OCI-LY7 (cell line): Measurements from ENCODE around the gene ADSS2. TPM values are rescaled to one million over a fixed set of nuclear protein-coding genes. Genes with fewer than 3 reads are reported as not detected.

Experiments
- BruUV-seq: library from RNA; stranded (reverse); fragments of 400-500 nt; replicated peaks from 2 replicates; lab custom pipeline; 2021; lab: Mats Ljungman, UMichigan
- CTCF ChIA-PET: fragments of 300-600 bp; sonication (Branson Sonifier 250); formaldehyde crosslinking; loops from one replicate; lab custom pipeline; 2022; ENCODE audit warnings: antibody characterized with exemption; ENCODE audit not compliant: unreplicated experiment; lab: Charles Lee
- POLR2A ChIA-PET: fragments of 300-600 bp; sonication (Branson Sonifier 250); formaldehyde crosslinking; loops from one replicate; lab custom pipeline; 2022; ENCODE audit warnings: antibody characterized with exemption; lab: Charles Lee
- DNase-seq: peaks from one replicate; pipeline ENCODE4 v3.0.0-alpha.2; 2015; ENCODE audit warnings: low spot score
- H2AFZ ChIP-seq: fragments of 200-600 bp; sonication (generic), shearing (Covaris generic); 2 replicates; pipeline ENCODE4 v1.6.1; 2014; ENCODE audit warnings: mild to moderate bottlenecking, antibody characterized with exemption, low read length, moderate library complexity
- H3K27ac ChIP-seq: fragments of 200-600 bp; sonication (generic); 2 replicates; pipeline ENCODE4 v1.5.1; 2014; ENCODE audit warnings: mixed run types, low read depth, mild to moderate bottlenecking, moderate library complexity, low read length, inconsistent platforms; ENCODE audit not compliant: poor library complexity, severe bottlenecking
- H3K36me3 ChIP-seq: fragments of 200-600 bp; sonication (generic); 2 replicates; pipeline ENCODE4 v1.6.1; 2014; ENCODE audit warnings: mild to moderate bottlenecking, antibody characterized with exemption, low read length, moderate library complexity, mixed read lengths; ENCODE audit not compliant: insufficient read depth
- H3K4me1 ChIP-seq: fragments of 200-600 bp; sonication (generic); 2 replicates; pipeline ENCODE4 v1.5.1; 2014; ENCODE audit warnings: mild to moderate bottlenecking, low read length; ENCODE audit not compliant: insufficient read depth, poor library complexity, severe bottlenecking
- H3K4me2 ChIP-seq: fragments of 200-600 bp; sonication (generic); 2 replicates; pipeline ENCODE4 v1.6.1; 2014; ENCODE audit warnings: mild to moderate bottlenecking, low read length
- H3K4me3 ChIP-seq: fragments of 200-600 bp; sonication (generic); 2 replicates; pipeline ENCODE4 v1.5.1; 2014; ENCODE audit warnings: mild to moderate bottlenecking, low read depth, low read length; ENCODE audit not compliant: poor library complexity, severe bottlenecking
- H3K79me2 ChIP-seq: fragments of 200-600 bp; sonication (generic); 2 replicates; pipeline ENCODE4 v1.6.1; 2016; ENCODE audit warnings: low read depth, mild to moderate bottlenecking, low read length, moderate library complexity, mixed read lengths; ENCODE audit not compliant: insufficient read depth
- H3K9me2 ChIP-seq: fragments of 200-600 bp; sonication (generic); 2 replicates; pipeline ENCODE4 v1.6.1; 2016; ENCODE audit warnings: mild to moderate bottlenecking, low read length, mixed read lengths; ENCODE audit not compliant: insufficient read depth
- H3K9me3 ChIP-seq: fragments of 200-600 bp; sonication (generic); 2 replicates; pipeline ENCODE4 v1.6.1; 2014; ENCODE audit warnings: mild to moderate bottlenecking, mixed run types, low read length, mixed read lengths
- H4K20me1 ChIP-seq: fragments of 200-600 bp; sonication (generic); 2 replicates; pipeline ENCODE4 v1.6.1; 2014; ENCODE audit warnings: mild to moderate bottlenecking, antibody characterized with exemption, low read length, moderate library complexity, mixed read lengths; ENCODE audit not compliant: insufficient read depth
- CTCF ChIP-seq: fragments of 200-600 bp; sonication (generic); conservative IDR thresholded peaks from 2 replicates; pipeline ENCODE4 v1.5.1; 2014; ENCODE audit warnings: mild to moderate bottlenecking, antibody characterized with exemption, low read length, moderate library complexity, mixed read lengths
- EZH2phosphoT487 ChIP-seq: fragments of 200-600 bp; sonication (generic); IDR thresholded peaks from 2 replicates; pipeline ENCODE4 v1.6.1; 2018; ENCODE audit warnings: low read depth, borderline replicate concordance, mild to moderate bottlenecking, mixed run types, antibody characterized with exemption, low read length, moderate library complexity, mixed read lengths
- intact Hi-C: fragments of 100-400 bp; cut with micrococcal nuclease; formaldehyde crosslinking; loops from one replicate; pipeline ENCODE4 v1.10.0; 2022; ENCODE audit not compliant: unreplicated experiment
- total RNA-seq, 2 experiments: library from RNA; depleted of rRNA in 1 of 2; stranded (reverse); fragments of >200 nt in 1 of 2; shearing (Covaris generic) in 1 of 2; gene quantifications; 2 replicates each; pipeline ENCODE4 v1.2.3, GENCODE V29; 2014 to 2022

Gene ADSS2
- total RNA-seq, 2 experiments from 2014 or later, result 35.2 to 54.6 TPM

GRCh38 chr1:244369256-244370057 is 82.3 kb downstream of the ADSS2 start:
- H3K4me3 ChIP-seq, result no peak overlapping the region
- POLR2A ChIA-PET, result no interaction called here
- H4K20me1 ChIP-seq, result no peaks in the 10 kb centered on the region
- H3K4me1 ChIP-seq, result no peaks in the 10 kb centered on the region
- no peak for TF ChIP-seq CTCF
- no peak for TF ChIP-seq EZH2phosphoT487
- no peaks in the 10 kb centered on the region for H3K36me3 ChIP-seq
- no peak overlapping the region for H3K4me2 ChIP-seq
- H3K27ac ChIP-seq, result no peak overlapping the region
- intact Hi-C loops, result no loop called here
- no peaks in the 10 kb centered on the region for H3K9me3 ChIP-seq
- H3K9me2 ChIP-seq, result no peaks in the 10 kb centered on the region
- no TSS peak for BruUV-seq
- no peak overlapping the region for H2AFZ ChIP-seq
- no peak for DNase-seq
- CTCF ChIA-PET, result no interaction called here
- no peaks in the 10 kb centered on the region for H3K79me2 ChIP-seq

DNA sequence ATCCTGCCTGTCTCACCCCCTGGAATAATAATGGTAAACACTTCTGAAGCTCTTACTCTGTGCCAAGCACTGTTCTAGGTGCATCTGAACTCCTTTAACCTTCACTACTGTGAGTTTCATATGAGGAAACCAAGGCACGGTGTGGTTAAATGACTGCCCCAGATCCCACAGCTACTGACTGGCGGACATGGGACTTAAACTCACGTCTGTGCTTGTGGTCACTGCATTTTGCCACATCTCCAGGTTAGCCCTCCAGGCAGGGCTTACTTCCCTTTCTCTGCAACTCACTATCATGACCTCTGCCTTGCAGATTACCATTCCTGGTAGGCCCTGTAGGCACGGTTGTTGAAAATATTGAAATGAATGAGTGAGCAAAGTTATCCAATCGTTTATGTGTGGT is 83.4 kb downstream of the ADSS2 start:
- TF ChIP-seq CTCF (no peak), EZH2phosphoT487 (no peak)
- Histone ChIP-seq H3K4me2 (no peak overlapping the region), H3K4me3 (no peak overlapping the region), H3K9me3 (no peaks in the 10 kb centered on the region), H3K4me1 (no peaks in the 10 kb centered on the region), H3K9me2 (no peaks in the 10 kb centered on the region), H3K79me2 (no peaks in the 10 kb centered on the region), H2AFZ (no peak overlapping the region), H3K27ac (no peak overlapping the region), H3K36me3 (no peaks in the 10 kb centered on the region), H4K20me1 (no peaks in the 10 kb centered on the region)
- intact Hi-C loops, result no loop called here
- CTCF ChIA-PET, result no interaction called here
- no TSS peak for BruUV-seq
- no peak for DNase-seq
- POLR2A ChIA-PET, result no interaction called here

- DNase-seq, result no peak
- no TSS peak for BruUV-seq
- H4K20me1 ChIP-seq, result no peaks in the 10 kb centered on the region
- H3K4me2 ChIP-seq, result no peak overlapping the region
- H3K9me2 ChIP-seq, result no peaks in the 10 kb centered on the region
- POLR2A ChIA-PET, result no interaction called here
- no peaks in the 10 kb centered on the region for H3K79me2 ChIP-seq
- no peak overlapping the region for H2AFZ ChIP-seq
- no peak overlapping the region for H3K4me3 ChIP-seq
- no peaks in the 10 kb centered on the region for H3K9me3 ChIP-seq
- H3K36me3 ChIP-seq, result no peaks in the 10 kb centered on the region
- CTCF ChIA-PET, result no interaction called here
- no peaks in the 10 kb centered on the region for H3K4me1 ChIP-seq
- no peak overlapping the region for H3K27ac ChIP-seq
- TF ChIP-seq CTCF (no peak), EZH2phosphoT487 (no peak)
- intact Hi-C loops, result no loop called here
These were observed 84.2 kb downstream of the ADSS2 start for GRCh38 chr1:244367399-244368114.
